Kidney tubule cell (primary cell): ENCODE measurements around the gene CAMTA1.

Source experiments
- DNase-seq: peaks from one replicate; pipeline ENCODE4 v3.0.0-alpha.2; 2018; ENCODE audit warnings: low spot score

CAMTA1 gene

GRCh38 chr1:7516929-7517328 is 731.7 kb downstream of the CAMTA1 start:
- DNase-seq: no peak

- DNase-seq: no peak
Observed at GRCh38 chr1:7517611-7518330, 732.5 kb downstream of the CAMTA1 start.

- no peak for DNase-seq
Observed at GRCh38 chr1:7518411-7518810, 733.2 kb downstream of the CAMTA1 start.

- no peak for DNase-seq
Observed at GRCh38 chr1:7519181-7519860, 734.1 kb downstream of the CAMTA1 start.

- DNase-seq: no peak
Observed at GRCh38 chr1:7519861-7520395, 734.7 kb downstream of the CAMTA1 start.

GRCh38 chr1:7520496-7520895 is 735.2 kb downstream of the CAMTA1 start:
- DNase-seq: no peak

GRCh38 chr1:7524341-7525337 is 739.4 kb downstream of the CAMTA1 start:
- DNase-seq: no peak

GRCh38 chr1:7525338-7526063 is 740.2 kb downstream of the CAMTA1 start:
- no peak for DNase-seq

GRCh38 chr1:7526196-7526866 is 741.1 kb downstream of the CAMTA1 start:
- DNase-seq: peak; percentile 44

- peak; percentile 81 for DNase-seq
Observed at GRCh38 chr1:7526867-7527732, 741.8 kb downstream of the CAMTA1 start.

GRCh38 chr1:7527733-7528045 is 742.4 kb downstream of the CAMTA1 start:
- no peak for DNase-seq

- DNase-seq: no peak
Observed at GRCh38 chr1:7528386-7529198, 743.3 kb downstream of the CAMTA1 start.

- no peak for DNase-seq
Observed at GRCh38 chr1:7529917-7530316, 744.7 kb downstream of the CAMTA1 start.

- no peak for DNase-seq
Observed at GRCh38 chr1:7531562-7532340, 746.5 kb downstream of the CAMTA1 start.

- no peak for DNase-seq
Observed at GRCh38 chr1:7533006-7533405, 747.8 kb downstream of the CAMTA1 start.

GRCh38 chr1:7534061-7534825 is 749.0 kb downstream of the CAMTA1 start:
- no peak for DNase-seq

GRCh38 chr1:7535016-7535415 is 749.8 kb downstream of the CAMTA1 start:
- no peak for DNase-seq
